ENCODE data around the gene MDH1.

DNA sequence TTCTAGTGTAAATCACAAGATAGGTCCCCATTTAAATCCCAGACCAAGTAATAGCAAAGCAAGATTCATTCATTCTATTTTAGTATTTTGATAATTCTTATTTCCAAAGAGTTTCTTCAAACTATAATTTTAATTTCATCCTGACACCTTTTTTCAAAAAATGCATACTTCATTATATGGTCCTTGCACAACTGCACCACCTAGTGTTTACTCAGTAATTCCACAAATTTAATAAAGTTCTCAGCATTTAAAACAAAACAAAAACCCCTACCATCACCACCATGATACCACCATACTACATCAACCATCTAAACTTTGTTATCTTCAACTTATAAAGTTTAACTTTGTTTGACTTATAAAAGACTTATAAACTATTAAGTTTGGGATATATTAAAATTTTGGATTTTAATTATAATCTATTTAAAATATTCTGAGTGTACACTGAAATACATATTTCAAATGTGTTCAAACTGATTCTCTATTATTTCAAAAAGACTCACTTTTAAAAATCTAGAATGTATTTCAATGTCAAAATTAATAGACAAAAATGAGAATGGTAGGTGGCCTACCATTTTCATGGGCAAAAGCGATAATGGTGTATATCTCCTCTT, 44.6 kb upstream of the MDH1 start:
- TF ChIP-seq, protein P1, sequence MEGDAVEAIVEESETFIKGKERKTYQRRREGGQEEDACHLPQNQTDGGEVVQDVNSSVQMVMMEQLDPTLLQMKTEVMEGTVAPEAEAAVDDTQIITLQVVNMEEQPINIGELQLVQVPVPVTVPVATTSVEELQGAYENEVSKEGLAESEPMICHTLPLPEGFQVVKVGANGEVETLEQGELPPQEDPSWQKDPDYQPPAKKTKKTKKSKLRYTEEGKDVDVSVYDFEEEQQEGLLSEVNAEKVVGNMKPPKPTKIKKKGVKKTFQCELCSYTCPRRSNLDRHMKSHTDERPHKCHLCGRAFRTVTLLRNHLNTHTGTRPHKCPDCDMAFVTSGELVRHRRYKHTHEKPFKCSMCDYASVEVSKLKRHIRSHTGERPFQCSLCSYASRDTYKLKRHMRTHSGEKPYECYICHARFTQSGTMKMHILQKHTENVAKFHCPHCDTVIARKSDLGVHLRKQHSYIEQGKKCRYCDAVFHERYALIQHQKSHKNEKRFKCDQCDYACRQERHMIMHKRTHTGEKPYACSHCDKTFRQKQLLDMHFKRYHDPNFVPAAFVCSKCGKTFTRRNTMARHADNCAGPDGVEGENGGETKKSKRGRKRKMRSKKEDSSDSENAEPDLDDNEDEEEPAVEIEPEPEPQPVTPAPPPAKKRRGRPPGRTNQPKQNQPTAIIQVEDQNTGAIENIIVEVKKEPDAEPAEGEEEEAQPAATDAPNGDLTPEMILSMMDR (IDR thresholded peaks at IDR 0.05), result peak in 1 of 6 experiments; percentile 8
- TF ChIP-seq POLR2A (IDR thresholded peaks at IDR 0.05) (no peak), POLR2AphosphoS5 (IDR thresholded peaks at IDR 0.05) (no peak)
